SKM-1 treated with dmso at 0.1 percent for 144 hours (cell line): ENCODE results near the gene ZNF366.

ENCODE experiments used
- DNase-seq: peaks from one replicate; lab custom pipeline; 2025; ENCODE audit not compliant: unreplicated experiment; lab: John Stamatoyannopoulos, UW

Gene ZNF366, protein sequence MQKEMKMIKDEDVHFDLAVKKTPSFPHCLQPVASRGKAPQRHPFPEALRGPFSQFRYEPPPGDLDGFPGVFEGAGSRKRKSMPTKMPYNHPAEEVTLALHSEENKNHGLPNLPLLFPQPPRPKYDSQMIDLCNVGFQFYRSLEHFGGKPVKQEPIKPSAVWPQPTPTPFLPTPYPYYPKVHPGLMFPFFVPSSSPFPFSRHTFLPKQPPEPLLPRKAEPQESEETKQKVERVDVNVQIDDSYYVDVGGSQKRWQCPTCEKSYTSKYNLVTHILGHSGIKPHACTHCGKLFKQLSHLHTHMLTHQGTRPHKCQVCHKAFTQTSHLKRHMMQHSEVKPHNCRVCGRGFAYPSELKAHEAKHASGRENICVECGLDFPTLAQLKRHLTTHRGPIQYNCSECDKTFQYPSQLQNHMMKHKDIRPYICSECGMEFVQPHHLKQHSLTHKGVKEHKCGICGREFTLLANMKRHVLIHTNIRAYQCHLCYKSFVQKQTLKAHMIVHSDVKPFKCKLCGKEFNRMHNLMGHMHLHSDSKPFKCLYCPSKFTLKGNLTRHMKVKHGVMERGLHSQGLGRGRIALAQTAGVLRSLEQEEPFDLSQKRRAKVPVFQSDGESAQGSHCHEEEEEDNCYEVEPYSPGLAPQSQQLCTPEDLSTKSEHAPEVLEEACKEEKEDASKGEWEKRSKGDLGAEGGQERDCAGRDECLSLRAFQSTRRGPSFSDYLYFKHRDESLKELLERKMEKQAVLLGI

DNA sequence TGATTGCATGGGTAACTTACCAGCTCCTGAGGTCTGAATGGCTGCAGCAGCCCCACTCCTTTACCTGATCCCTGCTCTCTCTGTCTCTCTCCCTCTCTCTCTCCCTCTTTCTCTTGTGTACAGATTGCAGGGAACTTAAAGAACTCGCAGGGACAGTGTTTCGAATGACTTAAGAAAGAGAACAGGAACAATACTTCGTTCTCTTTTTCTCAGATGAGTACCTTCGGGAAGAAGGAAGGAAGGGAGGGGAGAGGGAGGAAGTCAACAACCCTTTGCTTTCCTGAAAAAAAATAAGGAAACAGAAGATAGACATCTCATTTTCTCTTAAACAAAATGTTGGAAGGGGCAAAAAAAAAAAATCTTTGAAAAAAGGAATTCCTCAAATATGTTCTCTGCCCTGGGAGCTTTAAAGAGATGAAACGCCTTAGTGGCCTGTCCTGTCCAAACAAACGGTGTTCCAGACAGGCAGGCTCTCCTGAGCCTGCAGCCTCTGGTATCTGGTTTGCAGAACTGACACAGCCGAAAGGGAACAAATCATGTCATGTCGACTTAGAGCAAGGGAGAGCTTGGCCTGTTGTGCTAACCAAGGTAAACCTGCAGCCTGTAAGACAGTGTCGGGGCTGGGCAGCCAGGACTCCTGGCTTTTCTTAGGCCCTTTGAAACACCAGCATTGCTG is at the start of gene ZNF366:
Gene ZNF366 (minus strand): TSS at position 180 of the 676 bp plus-strand sequence. CDS start 45,914 bp downstream, outside the sequence.
- DNase-seq = no peak

DNA sequence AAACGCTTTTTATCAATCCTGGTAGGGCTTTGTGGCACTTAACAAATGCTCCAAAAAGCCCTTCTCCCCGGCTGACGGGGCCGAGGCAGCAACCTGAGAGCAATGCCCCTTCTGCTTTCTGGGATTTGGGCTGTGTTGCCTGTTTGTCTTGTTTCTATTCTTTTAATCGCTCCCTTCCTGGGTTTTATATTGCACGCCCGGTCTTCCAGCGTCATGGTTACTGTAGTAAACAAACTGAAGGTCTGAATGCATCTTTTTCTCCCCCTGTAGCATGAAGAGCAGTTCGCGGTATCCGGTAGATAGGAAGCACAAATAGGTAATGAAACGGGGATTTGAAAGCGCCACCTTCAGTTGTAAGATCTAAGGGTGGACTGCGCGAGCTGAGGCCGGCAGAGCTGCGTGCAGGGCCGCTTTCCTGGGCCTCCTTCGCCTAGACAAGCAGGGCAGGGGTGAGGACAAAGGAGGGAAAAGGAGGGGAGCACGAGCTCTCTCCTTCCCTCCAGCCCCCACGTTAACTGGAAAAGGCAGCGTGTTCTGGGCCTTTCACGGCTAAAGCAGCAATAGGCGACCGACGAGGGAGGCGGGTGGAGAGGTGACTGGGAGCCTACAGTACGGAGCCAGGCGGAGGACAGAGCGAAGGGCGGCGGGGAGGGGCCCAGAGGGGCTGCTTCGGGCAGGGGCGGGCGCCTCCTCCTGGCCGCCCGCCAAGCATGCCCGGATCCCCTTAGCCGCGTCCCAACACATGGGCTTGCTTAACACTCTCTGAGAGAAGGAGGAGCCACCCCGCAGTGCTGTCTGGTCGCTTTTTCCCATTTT is 49.3 kb upstream of the ZNF366 start:
- DNase-seq = no peak

DNA sequence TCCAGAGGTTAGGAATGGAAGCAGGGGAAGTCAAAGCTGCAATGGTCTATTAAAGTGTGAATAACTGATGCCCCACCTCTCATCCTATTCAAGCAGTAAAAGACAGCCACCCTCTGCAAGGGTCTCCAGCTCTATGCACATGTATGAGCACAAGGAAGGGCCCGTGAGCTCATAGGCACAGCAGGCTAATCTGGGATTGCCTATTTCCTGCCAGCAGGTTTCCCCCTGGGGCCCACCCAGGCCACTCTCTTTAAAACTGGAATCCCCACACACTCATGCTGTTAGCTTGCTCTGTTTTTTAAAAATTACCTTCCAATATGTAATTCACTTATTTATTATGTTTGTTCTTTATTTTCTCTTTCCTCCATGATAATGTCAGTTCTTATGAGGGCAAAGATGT is 48.7 kb upstream of the ZNF366 start:
- no peak for DNase-seq

DNA sequence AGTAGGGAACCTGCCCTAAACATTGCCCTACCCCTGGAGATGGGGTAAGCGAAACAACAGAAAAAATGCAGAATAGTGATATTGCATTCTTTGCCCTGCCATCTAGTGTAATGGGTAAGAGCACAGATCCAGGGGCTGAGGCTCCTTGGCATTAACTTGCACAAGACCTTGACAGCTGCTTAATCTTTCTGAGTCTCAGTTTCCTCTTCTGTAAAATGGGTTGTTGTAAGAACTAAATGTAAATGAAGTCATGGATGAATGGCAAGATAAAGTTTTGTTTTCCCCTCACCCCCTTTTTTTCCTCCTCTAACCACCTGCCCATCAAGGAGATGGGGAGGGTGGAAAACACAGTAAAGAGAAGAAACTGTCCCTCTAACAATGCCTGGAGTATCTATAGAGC is 47.7 kb upstream of the ZNF366 start:
- DNase-seq = no peak

DNA sequence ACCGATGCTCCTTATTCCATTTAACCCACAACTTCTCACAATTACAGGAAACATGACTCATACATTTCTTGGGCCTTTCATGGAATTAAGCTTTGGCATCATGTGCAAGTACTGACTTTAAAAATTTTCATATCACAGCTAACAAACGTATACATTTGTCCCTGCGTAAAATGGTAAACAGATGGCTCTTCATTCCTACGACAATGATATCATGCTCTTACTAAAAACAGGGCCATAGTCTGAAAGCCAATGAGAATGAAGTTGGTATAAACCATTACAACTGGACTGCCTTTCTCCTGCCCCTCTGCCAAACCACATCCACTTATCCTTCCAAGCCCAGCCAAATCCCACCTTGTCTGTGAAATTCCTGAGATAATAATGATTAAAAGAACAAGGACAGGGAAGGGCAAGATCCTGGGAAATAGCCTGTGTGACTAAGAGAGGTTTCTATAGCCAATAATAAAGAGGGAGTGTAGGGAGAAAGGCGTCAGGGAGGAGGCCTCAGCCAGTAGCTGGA is 44.9 kb upstream of the ZNF366 start:
- DNase-seq = no peak

DNA sequence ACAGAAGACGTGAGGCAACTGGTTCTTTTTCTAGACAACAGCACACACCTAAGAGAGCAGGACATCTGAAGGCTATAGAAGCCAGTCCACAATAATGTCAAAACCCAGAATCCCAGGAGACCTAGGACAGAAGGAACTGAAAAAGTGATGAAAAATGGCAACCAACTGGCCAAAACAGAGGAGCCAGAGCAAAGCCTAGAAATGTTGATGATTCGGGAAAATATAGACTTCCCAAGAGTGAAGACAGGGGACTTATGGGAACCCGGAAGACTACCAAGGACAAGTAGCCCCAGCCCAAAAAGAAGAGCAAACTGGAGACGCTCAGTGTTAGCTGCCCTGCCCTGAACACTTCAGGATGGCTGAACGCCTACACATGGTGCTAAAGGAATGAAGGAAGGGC is 43.4 kb upstream of the ZNF366 start:
- no peak for DNase-seq

DNA sequence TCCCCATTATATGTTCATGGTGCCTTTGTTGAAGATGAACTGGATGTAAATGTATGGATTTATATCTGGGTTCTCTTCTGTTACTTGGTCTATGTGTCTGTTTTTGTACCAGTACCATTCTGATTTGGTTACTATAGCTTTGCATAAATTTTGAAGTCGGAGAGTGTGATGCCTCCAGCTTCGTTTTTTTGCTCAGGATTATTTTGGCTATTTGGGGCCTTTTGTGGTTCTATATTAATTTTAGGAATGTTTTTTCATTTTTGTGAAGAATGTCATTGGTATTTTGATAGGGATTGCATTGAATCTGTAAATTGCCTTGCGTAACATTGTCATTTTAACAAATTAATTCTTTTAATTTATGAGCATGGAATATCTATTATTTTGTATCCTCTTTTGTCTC is 36.6 kb upstream of the ZNF366 start:
- DNase-seq = no peak

DNA sequence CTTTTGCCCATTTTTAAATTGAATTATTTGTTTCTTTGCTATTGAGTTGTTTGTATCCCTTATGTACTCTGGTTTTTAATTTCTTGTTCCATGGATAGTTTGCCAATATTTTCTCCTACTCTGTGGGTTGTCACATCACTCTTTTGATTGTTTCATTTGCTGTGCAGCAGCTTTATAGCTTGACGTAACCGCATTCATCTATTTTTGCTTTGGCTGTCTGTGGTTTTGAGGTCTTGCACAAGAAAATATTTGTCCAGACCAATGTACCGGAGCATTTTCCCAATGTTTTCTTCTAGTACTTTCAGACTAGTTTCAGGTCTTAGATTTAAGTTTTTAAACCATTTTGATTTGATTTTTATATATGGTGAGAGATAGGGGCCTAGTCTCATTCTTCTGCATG is 36.2 kb upstream of the ZNF366 start:
- peak; percentile 38 for DNase-seq

DNA sequence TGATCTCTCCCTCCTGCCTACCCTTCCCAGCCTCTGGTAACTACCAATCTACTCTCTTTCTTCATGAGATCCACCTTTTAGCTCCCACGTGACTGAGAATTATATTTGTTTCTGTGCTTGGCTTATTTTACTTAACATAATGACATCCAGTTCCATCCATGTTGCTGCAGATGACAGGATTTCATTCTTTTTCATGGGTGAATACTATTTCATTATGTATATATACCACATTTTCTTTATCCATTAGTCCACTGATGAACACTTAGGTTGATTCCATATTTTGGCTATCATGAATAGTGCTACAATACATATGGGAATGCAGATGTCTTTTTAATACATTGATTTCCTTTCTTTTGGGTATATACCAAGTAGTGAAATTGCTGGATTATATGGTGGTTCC is 35.5 kb upstream of the ZNF366 start:
- no peak for DNase-seq

DNA sequence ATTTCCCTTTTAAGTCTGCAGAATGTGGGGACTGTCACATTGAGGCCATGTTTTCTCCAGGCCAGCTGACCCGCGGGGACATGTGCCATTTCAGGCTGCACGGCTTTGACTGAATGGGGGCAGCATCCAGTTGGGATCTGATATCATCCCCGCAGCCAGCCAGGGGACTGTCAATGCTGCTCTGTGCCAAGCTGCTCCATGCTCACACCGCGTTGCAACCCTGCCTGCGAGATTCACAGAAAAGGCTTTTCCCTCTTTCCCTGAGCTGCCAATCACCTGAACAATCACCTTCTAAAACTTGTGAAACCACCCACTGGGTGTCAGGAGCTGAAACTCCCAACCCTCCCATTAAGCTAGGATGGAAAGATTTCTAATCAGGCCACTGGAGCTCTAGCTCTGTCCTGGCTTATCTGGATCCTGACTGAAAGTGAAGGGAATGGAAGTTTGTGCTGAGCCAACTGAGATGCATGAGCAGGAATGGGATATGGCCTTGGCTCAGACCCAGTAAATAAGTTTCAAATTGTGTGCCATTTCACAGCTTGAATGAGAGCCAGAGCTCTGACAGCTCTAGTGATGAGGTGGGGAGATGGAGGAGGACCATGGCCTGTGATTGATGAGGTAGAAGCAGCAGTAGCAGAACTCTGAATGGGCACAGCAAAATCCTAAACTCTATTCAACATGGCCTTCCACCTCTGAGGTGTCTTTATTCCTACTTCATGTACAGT is 34.5 kb upstream of the ZNF366 start:
- no peak for DNase-seq

DNA sequence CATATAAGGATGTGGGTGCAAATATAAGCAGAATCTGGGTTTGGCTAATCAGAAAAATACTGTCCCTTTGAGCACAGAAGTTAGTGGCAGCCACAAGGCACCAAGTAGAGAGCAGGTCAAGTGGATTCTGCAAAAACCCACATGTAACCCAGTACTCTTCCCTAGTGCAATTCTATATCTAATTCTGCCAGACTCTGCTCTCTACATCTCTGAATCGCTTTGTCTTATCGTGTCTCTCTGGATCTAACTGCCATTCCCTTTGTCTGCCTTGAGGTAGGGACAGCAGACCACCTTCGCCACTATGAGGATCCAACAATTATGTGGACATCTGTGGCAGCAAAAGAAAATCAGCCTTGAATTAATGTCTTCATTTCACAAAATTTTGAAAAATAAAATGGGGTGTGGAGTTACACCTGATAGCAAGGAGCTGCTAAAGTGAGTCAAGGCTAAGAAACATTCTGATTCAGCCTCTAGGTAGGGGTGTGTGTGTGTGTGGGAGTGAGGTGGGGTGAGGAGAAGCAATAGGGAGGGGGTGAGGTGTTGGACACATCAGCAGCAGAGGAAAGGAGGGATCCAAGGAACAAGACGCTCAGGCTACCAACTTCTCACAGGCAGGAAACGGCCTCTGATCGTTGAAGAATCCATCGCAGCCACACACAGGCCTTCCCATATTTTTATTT is 33.7 kb upstream of the ZNF366 start:
- DNase-seq = no peak

DNA sequence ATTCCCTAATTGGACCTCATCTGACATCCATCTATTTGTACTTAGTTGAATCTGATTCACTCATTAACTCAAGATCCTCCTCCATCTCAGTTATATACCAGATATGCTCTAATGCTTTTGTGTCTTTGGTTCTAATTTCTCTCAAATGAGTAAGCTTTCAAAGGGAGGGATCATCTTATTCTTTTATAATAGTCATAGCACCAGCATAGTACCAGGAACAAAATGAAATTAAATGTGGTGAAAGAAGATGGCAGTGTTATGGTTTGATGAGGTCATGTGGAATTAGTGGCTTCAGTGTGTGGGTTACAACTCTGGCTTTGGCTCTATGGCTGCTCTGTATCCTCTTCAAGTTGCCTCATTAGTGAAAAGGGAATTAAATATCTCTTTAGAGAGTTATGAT is 32.5 kb upstream of the ZNF366 start:
- no peak for DNase-seq

DNA sequence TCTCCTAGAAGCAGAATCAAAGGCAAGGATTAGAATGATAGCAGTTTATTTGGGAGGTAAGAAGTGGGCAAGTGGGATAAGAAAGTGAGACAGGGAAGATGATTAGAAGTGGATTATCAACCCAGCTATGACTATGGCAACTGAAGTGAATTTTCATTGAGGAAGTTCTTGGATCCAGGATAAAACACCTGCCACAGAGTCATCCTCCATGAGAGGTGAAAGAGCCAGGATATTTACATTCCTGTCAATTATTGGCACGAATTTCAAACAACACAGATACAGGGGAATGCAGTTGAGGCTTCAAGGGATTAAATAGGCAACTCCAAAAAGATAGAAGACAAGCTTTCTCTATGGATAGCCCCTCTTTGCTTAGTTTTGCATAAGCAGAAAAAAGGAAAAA is 31.8 kb upstream of the ZNF366 start:
- no peak for DNase-seq

DNA sequence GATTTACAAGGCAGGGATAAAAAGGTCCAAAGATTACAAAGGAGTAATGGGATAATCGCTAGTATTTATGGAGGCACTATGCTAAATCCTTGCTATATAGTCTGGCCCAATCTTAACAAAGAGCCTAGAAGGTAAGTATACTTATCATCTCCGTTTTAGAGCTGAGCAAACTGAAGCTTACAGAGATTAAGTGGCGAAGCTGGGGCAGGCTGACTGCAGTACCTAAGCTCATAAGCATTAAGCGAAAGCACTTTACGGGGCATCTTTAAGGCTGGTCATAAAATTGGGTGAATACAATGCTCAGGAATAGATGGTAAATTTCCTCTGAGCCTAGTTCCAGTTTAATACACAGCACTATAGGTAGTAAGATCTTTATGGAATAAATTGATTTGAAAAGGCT is 30.0 kb upstream of the ZNF366 start:
- no peak for DNase-seq

DNA sequence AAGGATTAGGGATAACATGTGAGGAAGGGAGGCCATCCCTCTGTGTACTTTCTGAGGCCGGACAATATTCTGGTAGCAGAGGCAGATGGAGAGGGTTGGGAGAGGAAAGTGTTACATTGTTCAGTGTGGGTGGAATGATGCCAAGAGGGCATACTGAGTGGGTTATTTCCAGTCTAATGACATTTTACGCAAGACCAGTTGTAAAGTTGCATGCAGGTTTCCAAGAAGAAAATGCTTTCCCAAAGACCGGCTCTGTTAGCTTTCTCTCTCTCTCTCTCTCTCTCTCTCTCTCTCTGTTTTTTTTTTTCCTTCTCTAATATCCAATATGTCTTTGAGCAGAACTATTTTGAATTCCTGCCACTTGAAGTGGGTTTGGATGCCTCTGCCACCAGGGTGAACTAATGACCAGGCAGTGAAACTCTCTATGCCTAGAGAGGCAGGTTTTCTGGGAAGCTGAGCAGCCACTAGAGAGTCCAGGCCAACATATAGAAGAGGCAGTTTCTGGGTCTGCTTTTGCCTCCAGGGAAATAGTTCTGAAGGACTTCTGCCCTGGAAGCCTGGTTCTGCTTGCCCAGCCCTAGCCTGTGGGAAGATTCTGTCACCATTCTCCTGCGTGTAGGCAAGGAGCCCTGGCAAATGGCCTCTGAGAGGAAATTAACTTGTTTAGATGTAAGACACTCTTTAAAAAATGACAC is 24.4 kb upstream of the ZNF366 start:
- DNase-seq = no peak

DNA sequence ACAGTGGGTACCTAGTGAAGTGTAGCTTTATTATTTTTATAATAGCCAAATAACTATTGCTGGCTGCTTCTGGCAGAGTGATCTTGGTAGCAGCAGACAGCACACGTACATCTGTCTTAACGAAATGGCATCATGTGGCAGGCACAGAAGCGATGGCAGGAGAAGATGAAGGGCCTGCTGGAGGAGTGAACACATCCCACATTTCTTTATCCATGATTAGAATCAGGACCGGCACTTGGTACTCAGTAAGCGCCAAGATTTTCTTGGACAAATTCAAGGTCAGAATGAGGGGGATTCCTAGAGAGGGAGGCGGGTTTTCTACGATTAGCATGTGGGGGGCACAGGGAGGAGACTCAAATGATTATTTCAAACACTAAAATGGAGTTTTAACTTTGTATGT is 23.0 kb upstream of the ZNF366 start:
- no peak for DNase-seq

DNA sequence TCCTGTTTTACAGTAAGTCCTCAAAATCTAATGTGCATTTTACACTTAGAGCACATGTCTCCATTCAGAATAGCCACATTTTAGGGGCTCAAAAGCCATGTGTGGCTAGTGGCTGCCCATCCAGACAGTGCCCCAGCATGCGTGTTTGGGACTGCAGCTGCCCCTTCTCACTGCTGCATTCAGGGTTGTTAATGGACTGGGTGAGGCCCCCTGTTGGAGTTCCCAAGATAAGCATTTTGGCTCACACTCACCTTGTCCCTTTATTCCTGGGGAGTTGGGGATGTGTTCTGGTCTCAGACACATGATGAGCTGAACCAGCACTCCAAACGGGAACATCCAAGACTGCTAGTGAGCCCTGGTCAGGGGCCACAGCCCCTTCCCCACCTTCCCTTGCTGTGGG is 22.2 kb upstream of the ZNF366 start:
- no peak for DNase-seq

DNA sequence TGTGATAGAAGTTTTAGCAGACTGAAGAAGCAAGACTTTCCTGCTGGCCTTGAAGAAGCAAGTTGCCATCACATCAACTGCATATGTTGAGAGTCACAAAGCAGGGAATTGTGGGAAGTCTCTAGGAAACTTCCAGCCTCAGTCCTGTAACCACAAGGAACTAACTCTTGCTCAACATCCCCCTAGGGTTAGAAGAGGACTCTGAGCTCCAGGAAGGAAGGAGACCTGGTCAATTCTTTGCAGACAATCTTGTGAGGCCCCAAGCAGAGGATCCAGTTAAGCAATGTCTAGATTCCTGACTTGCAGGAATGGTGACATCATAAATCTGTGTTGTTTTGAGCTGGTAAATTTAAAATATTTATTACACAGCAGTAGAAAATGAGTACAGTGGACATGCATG is 18.6 kb upstream of the ZNF366 start:
- DNase-seq = peak; percentile 74

DNA sequence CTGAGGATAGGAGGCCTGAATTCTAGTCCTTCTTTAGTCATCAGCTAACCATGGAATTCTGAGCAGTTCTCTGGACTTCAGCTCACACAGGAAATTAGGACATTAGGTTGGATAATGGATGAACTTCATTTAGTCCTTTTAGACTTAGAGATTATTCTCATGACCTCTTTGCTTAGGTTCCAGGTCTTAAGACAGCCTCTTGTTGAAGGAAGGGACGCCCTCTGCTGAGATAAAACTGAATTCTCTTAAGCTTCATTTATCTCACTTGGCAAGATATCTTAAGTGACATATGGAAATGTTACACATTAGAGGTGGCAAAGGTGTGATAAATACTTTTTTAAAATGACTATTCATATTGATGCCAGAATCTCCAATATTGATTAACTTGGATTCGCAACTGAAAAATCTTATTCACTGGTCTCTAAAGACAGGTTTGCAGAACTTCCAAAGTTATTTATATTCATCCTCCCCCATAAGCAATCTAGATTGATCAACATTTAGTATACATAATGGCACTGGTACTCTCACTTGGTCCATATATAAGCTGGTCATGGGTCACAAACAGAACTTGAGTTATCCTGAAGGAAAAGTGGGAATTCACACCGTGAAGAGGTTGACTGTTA is 16.9 kb upstream of the ZNF366 start:
- peak; percentile 67 for DNase-seq
